Astrocyte (in vitro differentiated cells and primary cell): ENCODE results near the gene EMD. TPM values are rescaled to one million over a fixed set of nuclear protein-coding genes. Genes with fewer than 3 reads are reported as not detected.
"Not testable (repeated sequence)": the region's sequence is repeated elsewhere in the genome, so short reads cannot be mapped to it uniquely, and the experiment has no call there.

Experiments used
- DNase-seq: peaks from one replicate; pipeline ENCODE4 v3.0.0-alpha.2; 2010; ENCODE audit warnings: low read depth
- FAIRE-seq: peaks from 2 replicates; lab custom pipeline; 2011; peaks lifted over from hg19 to GRCh38; lab: Jason Lieb, UNC
- H2AFZ ChIP-seq: 2 replicates; pipeline ENCODE4 v1.6.0; 2012; ENCODE audit warnings: low read depth, low read length, inconsistent platforms
- H3K27ac ChIP-seq: 2 replicates; pipeline ENCODE4 v1.5.1; 2011; ENCODE audit warnings: low read depth, low read length, inconsistent platforms
- H3K27me3 ChIP-seq: 2 replicates; pipeline ENCODE4 v1.6.0; 2011; ENCODE audit warnings: low read length, inconsistent platforms; ENCODE audit not compliant: insufficient read depth
- H3K36me3 ChIP-seq: 2 replicates; pipeline ENCODE4 v1.5.1; 2011; ENCODE audit warnings: low read length, inconsistent platforms; ENCODE audit not compliant: insufficient read depth
- H3K4me1 ChIP-seq: 2 replicates; pipeline ENCODE4 v1.5.1; 2011; ENCODE audit warnings: low read length, inconsistent platforms; ENCODE audit not compliant: insufficient read depth
- H3K4me2 ChIP-seq: 2 replicates; pipeline ENCODE4 v1.6.0; 2012; ENCODE audit warnings: low read length, inconsistent platforms
- H3K4me3 ChIP-seq: 2 replicates; pipeline ENCODE4 v1.5.1; 2011; ENCODE audit warnings: low read depth, mild to moderate bottlenecking, low read length, inconsistent platforms; ENCODE audit not compliant: insufficient read depth
- H3K79me2 ChIP-seq: 2 replicates; pipeline ENCODE4 v1.6.0; 2012; ENCODE audit warnings: mild to moderate bottlenecking, low read length, inconsistent platforms; ENCODE audit not compliant: insufficient read depth
- H3K9ac ChIP-seq: 2 replicates; pipeline ENCODE4 v1.6.0; 2012; ENCODE audit warnings: mild to moderate bottlenecking, low read length, inconsistent platforms
- H3K9me3 ChIP-seq: 2 replicates; pipeline ENCODE4 v1.5.1; 2012; ENCODE audit warnings: low read depth, mild to moderate bottlenecking, low read length, inconsistent platforms; ENCODE audit not compliant: insufficient read depth
- H4K20me1 ChIP-seq: 2 replicates; pipeline ENCODE4 v1.6.0; 2012; ENCODE audit warnings: low read length, inconsistent platforms; ENCODE audit not compliant: insufficient read depth
- H3K27ac Mint-ChIP-seq: one replicate; pipeline ENCODE4 v1.8.0; 2021; ENCODE audit warnings: mild to moderate bottlenecking, mixed read lengths; ENCODE audit not compliant: unreplicated experiment
- H3K27me3 Mint-ChIP-seq: one replicate; pipeline ENCODE4 v1.8.0; 2021; ENCODE audit warnings: low read depth, mixed read lengths; ENCODE audit not compliant: unreplicated experiment
- H3K36me3 Mint-ChIP-seq: one replicate; pipeline ENCODE4 v1.8.0; 2021; ENCODE audit warnings: low read depth, mixed read lengths; ENCODE audit not compliant: unreplicated experiment
- H3K4me1 Mint-ChIP-seq: one replicate; pipeline ENCODE4 v1.8.0; 2021; ENCODE audit warnings: low read depth, mixed read lengths; ENCODE audit not compliant: unreplicated experiment
- H3K4me3 Mint-ChIP-seq: one replicate; pipeline ENCODE4 v1.8.0; 2021; ENCODE audit warnings: mild to moderate bottlenecking, moderate library complexity, mixed read lengths; ENCODE audit not compliant: unreplicated experiment
- H3K9me3 Mint-ChIP-seq: one replicate; pipeline ENCODE4 v1.8.0; 2021; ENCODE audit warnings: mild to moderate bottlenecking, mixed read lengths; ENCODE audit not compliant: unreplicated experiment
- EZH2 ChIP-seq: IDR thresholded peaks from 2 replicates; pipeline ENCODE4 v1.6.1; 2012; ENCODE audit warnings: mild to moderate bottlenecking, low read length, inconsistent platforms; ENCODE audit not compliant: insufficient read depth
- total RNA-seq: library from RNA; stranded (reverse); gene quantifications from 2 replicates; pipeline ENCODE4 v1.2.1, GENCODE V29; 2021
- TF ChIP-seq, protein P1 (sequence below): IDR thresholded peaks from 2 replicates; pipeline ENCODE4 v1.5.1; 2011; ENCODE audit warnings: low read depth, mild to moderate bottlenecking, inconsistent platforms, low read length, moderate library complexity; ENCODE audit not compliant: insufficient read depth

Gene EMD
- total RNA-seq, 1 donor from 2014 or later: 75.6 TPM

GRCh38 chrX:154333837-154334271, 45.2 kb upstream of the EMD start:
- peaks cover 8% of the 10 kb centered on the region for H3K27me3 Mint-ChIP-seq
- H3K4me3 Mint-ChIP-seq: no peak overlapping the region
- no peaks in the 10 kb centered on the region for H3K36me3 Mint-ChIP-seq
- no peaks in the 10 kb centered on the region for H3K9me3 ChIP-seq
- DNase-seq (no peak), FAIRE-seq (no peak)
- no peak overlapping the region for H3K4me2 ChIP-seq
- no peak overlapping the region for H3K4me3 ChIP-seq
- H3K27me3 ChIP-seq: no peaks in the 10 kb centered on the region
- H3K4me1 Mint-ChIP-seq: peaks cover 4% of the 10 kb centered on the region
- H3K4me1 ChIP-seq: peaks cover 2% of the 10 kb centered on the region
- no peaks in the 10 kb centered on the region for H3K36me3 ChIP-seq
- no peaks in the 10 kb centered on the region for H4K20me1 ChIP-seq
- H3K9ac ChIP-seq: no peak overlapping the region
- no peak overlapping the region for H2AFZ ChIP-seq
- no peaks in the 10 kb centered on the region for H3K9me3 Mint-ChIP-seq
- no peak for TF ChIP-seq EZH2
- TF ChIP-seq, protein P1, sequence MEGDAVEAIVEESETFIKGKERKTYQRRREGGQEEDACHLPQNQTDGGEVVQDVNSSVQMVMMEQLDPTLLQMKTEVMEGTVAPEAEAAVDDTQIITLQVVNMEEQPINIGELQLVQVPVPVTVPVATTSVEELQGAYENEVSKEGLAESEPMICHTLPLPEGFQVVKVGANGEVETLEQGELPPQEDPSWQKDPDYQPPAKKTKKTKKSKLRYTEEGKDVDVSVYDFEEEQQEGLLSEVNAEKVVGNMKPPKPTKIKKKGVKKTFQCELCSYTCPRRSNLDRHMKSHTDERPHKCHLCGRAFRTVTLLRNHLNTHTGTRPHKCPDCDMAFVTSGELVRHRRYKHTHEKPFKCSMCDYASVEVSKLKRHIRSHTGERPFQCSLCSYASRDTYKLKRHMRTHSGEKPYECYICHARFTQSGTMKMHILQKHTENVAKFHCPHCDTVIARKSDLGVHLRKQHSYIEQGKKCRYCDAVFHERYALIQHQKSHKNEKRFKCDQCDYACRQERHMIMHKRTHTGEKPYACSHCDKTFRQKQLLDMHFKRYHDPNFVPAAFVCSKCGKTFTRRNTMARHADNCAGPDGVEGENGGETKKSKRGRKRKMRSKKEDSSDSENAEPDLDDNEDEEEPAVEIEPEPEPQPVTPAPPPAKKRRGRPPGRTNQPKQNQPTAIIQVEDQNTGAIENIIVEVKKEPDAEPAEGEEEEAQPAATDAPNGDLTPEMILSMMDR: no peak
- no peaks in the 10 kb centered on the region for H3K79me2 ChIP-seq
- H3K27ac ChIP-seq: no peak overlapping the region
- H3K27ac Mint-ChIP-seq: no peak overlapping the region

GRCh38 chrX:154334496-154334895, 44.6 kb upstream of the EMD start:
- no peak for FAIRE-seq
- TF ChIP-seq, protein P1: no peak
- no peak for TF ChIP-seq EZH2
- Mint-ChIP-seq H3K36me3 (no peaks in the 10 kb centered on the region), H3K27me3 (peaks cover 8% of the 10 kb centered on the region), H3K9me3 (no peaks in the 10 kb centered on the region), H3K27ac (no peak overlapping the region), H3K4me1 (peaks cover 4% of the 10 kb centered on the region), H3K4me3 (no peak overlapping the region)
- no peak overlapping the region for H3K27ac ChIP-seq
- no peak overlapping the region for H3K4me2 ChIP-seq
- no peaks in the 10 kb centered on the region for H3K9me3 ChIP-seq
- no peak overlapping the region for H3K4me3 ChIP-seq
- no peaks in the 10 kb centered on the region for H3K36me3 ChIP-seq
- no peak overlapping the region for H2AFZ ChIP-seq
- no peak overlapping the region for H3K9ac ChIP-seq
- no peaks in the 10 kb centered on the region for H4K20me1 ChIP-seq
- no peak for DNase-seq
- H3K79me2 ChIP-seq: no peaks in the 10 kb centered on the region
- no peaks in the 10 kb centered on the region for H3K27me3 ChIP-seq
- peaks cover 2% of the 10 kb centered on the region for H3K4me1 ChIP-seq

GRCh38 chrX:154341399-154342298, 37.4 kb upstream of the EMD start:
- not testable (repeated sequence) for H3K9me3 Mint-ChIP-seq, H3K27me3 ChIP-seq, H3K27ac ChIP-seq, H3K9ac ChIP-seq, H3K27me3 Mint-ChIP-seq, H3K4me2 ChIP-seq, H3K4me3 ChIP-seq, H3K79me2 ChIP-seq, H3K4me1 Mint-ChIP-seq, H3K36me3 Mint-ChIP-seq, H3K27ac Mint-ChIP-seq, H4K20me1 ChIP-seq, DNase-seq, H3K4me3 Mint-ChIP-seq, FAIRE-seq, H3K4me1 ChIP-seq, H3K36me3 ChIP-seq, H2AFZ ChIP-seq, H3K9me3 ChIP-seq

DNA sequence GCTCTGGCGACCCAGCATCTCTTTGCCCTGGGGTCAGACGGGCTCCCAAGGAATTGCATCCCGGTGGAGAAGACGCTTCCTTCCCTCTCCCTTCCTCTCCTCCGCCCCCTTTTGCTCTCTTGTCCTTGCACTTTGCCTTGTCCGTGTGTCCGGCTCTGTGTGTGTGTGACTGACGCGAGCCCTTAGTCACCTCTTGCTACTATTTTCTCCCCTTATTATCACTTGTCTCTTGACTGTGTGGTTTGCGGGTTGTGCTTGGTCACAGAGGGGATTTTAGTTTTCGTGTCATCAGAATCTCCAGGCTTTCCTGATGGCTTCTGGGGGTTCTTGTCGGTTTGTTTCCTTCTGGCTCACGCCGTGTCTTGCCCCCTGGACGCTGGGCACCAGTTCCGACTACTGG, 36.0 kb upstream of the EMD start:
- not testable (repeated sequence) for H3K4me1 ChIP-seq, H3K36me3 ChIP-seq, DNase-seq, H3K27ac ChIP-seq, H3K27me3 ChIP-seq, H4K20me1 ChIP-seq, H3K36me3 Mint-ChIP-seq, H3K27me3 Mint-ChIP-seq, H3K4me2 ChIP-seq, H3K9me3 ChIP-seq, H3K79me2 ChIP-seq, H2AFZ ChIP-seq, H3K4me3 Mint-ChIP-seq, H3K9me3 Mint-ChIP-seq, H3K27ac Mint-ChIP-seq, H3K4me3 ChIP-seq, H3K4me1 Mint-ChIP-seq, H3K9ac ChIP-seq
- FAIRE-seq: peak; percentile 99
